ENCODE measurements around the gene NBAS. TPM values are rescaled to one million over a fixed set of nuclear protein-coding genes. Genes with fewer than 3 reads are reported as not detected.
"Not testable (repeated sequence)": the region's sequence is repeated elsewhere in the genome, so short reads cannot be mapped to it uniquely, and the experiment has no call there.

NBAS gene
- total and polyA plus RNA-seq, 2 of the 4 experiments (the other 2 are of a cell fraction): 22.3 to 105 TPM

DNA sequence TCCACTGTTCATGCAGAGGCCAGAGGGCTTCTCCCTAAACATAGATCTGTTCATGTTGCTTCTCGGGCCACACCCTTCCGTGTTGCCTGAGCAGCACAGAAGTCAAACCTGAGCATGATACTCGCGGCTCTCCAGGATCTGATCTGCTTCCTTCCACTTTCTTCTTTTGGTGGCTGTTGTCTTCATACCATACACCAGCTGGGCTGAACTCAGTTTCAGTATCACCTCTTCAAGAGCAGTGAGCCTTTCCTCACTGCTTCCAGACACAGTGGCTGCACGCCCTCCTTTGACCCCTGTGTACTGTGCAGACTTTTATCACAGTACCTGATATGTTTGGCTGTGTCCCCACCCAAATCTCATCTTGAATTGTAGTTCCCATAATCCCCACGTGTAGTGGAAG, 348.9 kb downstream of the NBAS start:
- TF ChIP-seq POLR2A (IDR thresholded peaks at IDR 0.05; ENCODE audit: low read depth, low read length): no peak
- TF ChIP-seq SMC3 (IDR thresholded peaks at IDR 0.05; ENCODE audit: low read depth, low read length): no peak
- TF ChIP-seq MAZ (IDR thresholded peaks at IDR 0.05; ENCODE audit: borderline replicate concordance, low read depth, low read length): no peak
- no peak for TF ChIP-seq RCOR1 (IDR thresholded peaks at IDR 0.05; ENCODE audit: insufficient replicate concordance, low read length)
- H2BK20ac ChIP-seq (ENCODE audit: low read depth, low read length): no peak overlapping the region
- H2AK5ac ChIP-seq (ENCODE audit: low read depth, low read length): no peak overlapping the region
- H3K79me1 ChIP-seq (ENCODE audit: low read depth in 1 of 2, low read length in 2 of 2): no peaks in the 10 kb centered on the region
- no peaks in the 10 kb centered on the region for H3K9me3 ChIP-seq (ENCODE audit: control insufficient read depth, insufficient read depth, low read length)
- no peak overlapping the region for H4K91ac ChIP-seq (ENCODE audit: insufficient read depth, low read depth, low read length)
- no peak overlapping the region for H3K18ac ChIP-seq (ENCODE audit: low read depth, low read length)
- no peak overlapping the region for H2BK5ac ChIP-seq (ENCODE audit: low read depth, low read length, poor library complexity, severe bottlenecking)
- no peak overlapping the region for H2BK120ac ChIP-seq (ENCODE audit: low read depth, low read length)
- ATAC-seq (ENCODE audit: low read depth): no peak
- dilution Hi-C loops (cut with HindIII; ENCODE audit: low sequenced_read_pairs, unreplicated experiment): no loop called here
- H3K14ac ChIP-seq (replicated peaks; ENCODE audit: low read depth, low read length): no peak overlapping the region
- no peak overlapping the region for H3K27ac ChIP-seq (ENCODE audit: insufficient read depth, low read length)
- no peaks in the 10 kb centered on the region for H4K20me1 ChIP-seq (ENCODE audit: insufficient read depth, low read length)
- no TSS peak for BruUV-seq (replicated peaks)
- no peak overlapping the region for H4K8ac ChIP-seq (ENCODE audit: low read depth in 2 of 2, low read length in 2 of 2)
- H3K4ac ChIP-seq (ENCODE audit: low read depth, low read length): no peak overlapping the region
- intact Hi-C loops (cut with micrococcal nuclease): no loop called here
- H3K36me3 ChIP-seq (ENCODE audit: control insufficient read depth, insufficient read depth, low read length): peaks cover 6% of the 10 kb centered on the region
- POLR2A ChIA-PET (ENCODE audit: unreplicated experiment): no interaction called here
- no peak overlapping the region for H2AFZ ChIP-seq (replicated peaks; ENCODE audit: low read length, poor library complexity)
- no peaks in the 10 kb centered on the region for H3K4me1 ChIP-seq (ENCODE audit: control insufficient read depth, insufficient read depth, low read length)
- no peak overlapping the region for H4K5ac ChIP-seq (ENCODE audit: low read depth, low read length)
- WGBS, 2 experiments (ENCODE audit: extremely low coverage in 2 of 2, insufficient read length in 1 of 2): 90% methylated on average over 4 of the region's 6 CpGs; no CpG with 5 or more reads in 1 of the 2 experiments
- no peak overlapping the region for H3K4me3 ChIP-seq (ENCODE audit: insufficient read depth, low read depth, low read length)
- H3K27me3 ChIP-seq (ENCODE audit: control insufficient read depth, insufficient read depth, low read length): no peaks in the 10 kb centered on the region
- H3K56ac ChIP-seq (ENCODE audit: extremely low read depth, insufficient read depth, low read length): no peak overlapping the region
- no peak overlapping the region for H2AK9ac ChIP-seq (replicated peaks; ENCODE audit: low read depth, low read length, poor library complexity)
- no peaks in the 10 kb centered on the region; the same call in 1 of the 2 replicates for H3K9me1 ChIP-seq (ENCODE audit: insufficient read depth, low read length)
- no peak for DNase-seq
- H3K23ac ChIP-seq (ENCODE audit: low read depth, low read length): no peak overlapping the region
- H3K9ac ChIP-seq (ENCODE audit: low read depth, low read length): no peak overlapping the region
- H3K4me2 ChIP-seq (ENCODE audit: low read depth, low read length): no peak overlapping the region
- no peak overlapping the region for H2BK15ac ChIP-seq (ENCODE audit: low read depth, low read length)
- CTCF ChIA-PET: interaction anchor here (0.6 kb wide), 1 partner anchor 814 kb away, joined by 3 read pairs; no protein-coding TSS in a partner anchor
- in situ Hi-C loops (cut with MboI; ENCODE audit: low sequenced_read_pairs): no loop called here

DNA sequence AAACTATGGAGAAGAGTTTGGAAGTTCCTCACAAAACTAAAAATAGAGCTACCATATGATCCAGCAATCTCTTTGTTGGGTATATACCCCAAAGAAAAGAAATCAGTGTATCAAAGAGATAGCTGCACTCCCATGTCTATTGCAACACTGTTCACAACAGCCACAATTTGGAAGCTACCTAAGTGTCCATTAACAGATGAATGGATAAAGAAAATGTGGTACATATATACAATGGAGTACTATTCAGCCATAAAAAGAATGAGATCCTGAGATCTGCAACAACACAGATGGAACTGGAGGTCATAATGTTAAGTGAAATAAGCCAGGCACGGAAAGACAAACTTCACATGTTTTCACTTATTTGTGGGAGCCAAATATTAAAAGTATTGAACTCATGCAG, 350.6 kb downstream of the NBAS start:
- H4K20me1 ChIP-seq (ENCODE audit: insufficient read depth, low read length); H3K27me3 ChIP-seq (ENCODE audit: control insufficient read depth, insufficient read depth, low read length); H3K27ac ChIP-seq (ENCODE audit: insufficient read depth, low read length); DNase-seq; POLR2A ChIA-PET (ENCODE audit: unreplicated experiment); H3K18ac ChIP-seq (ENCODE audit: low read depth, low read length); H3K23ac ChIP-seq (ENCODE audit: low read depth, low read length); intact Hi-C loops (cut with micrococcal nuclease); H3K4me2 ChIP-seq (ENCODE audit: low read depth, low read length); H2AK9ac ChIP-seq (replicated peaks; ENCODE audit: low read depth, low read length, poor library complexity); H2BK120ac ChIP-seq (ENCODE audit: low read depth, low read length); H4K8ac ChIP-seq (ENCODE audit: low read depth in 2 of 2, low read length in 2 of 2); H4K91ac ChIP-seq (ENCODE audit: insufficient read depth, low read depth, low read length); H2AK5ac ChIP-seq (ENCODE audit: low read depth, low read length); H3K14ac ChIP-seq (replicated peaks; ENCODE audit: low read depth, low read length); H3K4me3 ChIP-seq (ENCODE audit: insufficient read depth, low read depth, low read length); H3K36me3 ChIP-seq (ENCODE audit: control insufficient read depth, insufficient read depth, low read length); H2BK5ac ChIP-seq (ENCODE audit: low read depth, low read length, poor library complexity, severe bottlenecking); ATAC-seq (ENCODE audit: low read depth); H3K79me1 ChIP-seq (ENCODE audit: low read depth in 1 of 2, low read length in 2 of 2); H3K4ac ChIP-seq (ENCODE audit: low read depth, low read length); in situ Hi-C loops (cut with MboI; ENCODE audit: low sequenced_read_pairs); H3K4me1 ChIP-seq (ENCODE audit: control insufficient read depth, insufficient read depth, low read length); H3K9ac ChIP-seq (ENCODE audit: low read depth, low read length); H3K9me1 ChIP-seq (ENCODE audit: insufficient read depth, low read length); H3K56ac ChIP-seq (ENCODE audit: extremely low read depth, insufficient read depth, low read length); H2BK15ac ChIP-seq (ENCODE audit: low read depth, low read length); H2AFZ ChIP-seq (replicated peaks; ENCODE audit: low read length, poor library complexity); CTCF ChIA-PET; H4K5ac ChIP-seq (ENCODE audit: low read depth, low read length); H2BK20ac ChIP-seq (ENCODE audit: low read depth, low read length); dilution Hi-C loops (cut with HindIII; ENCODE audit: low sequenced_read_pairs, unreplicated experiment); BruUV-seq (replicated peaks); H3K9me3 ChIP-seq (ENCODE audit: control insufficient read depth, insufficient read depth, low read length): not testable (repeated sequence)
- no CpG with 5 or more reads among the region's 1 CpG for WGBS, 2 experiments (ENCODE audit: extremely low coverage in 2 of 2, insufficient read length in 1 of 2)

Data from IMR-90 (cell line).